HepG2 (cell line): Measurements from ENCODE around the gene UGT1A3. TPM values are rescaled to one million over a fixed set of nuclear protein-coding genes. Genes with fewer than 3 reads are reported as not detected.

Experiments used
- ARNTL ChIP-seq: sonication (generic); formaldehyde crosslinking; IDR thresholded peaks from 2 replicates; pipeline ENCODE4 v1.4.0; 2020; ENCODE audit warnings: mild to moderate bottlenecking, missing genetic modification reagents
- FOXO1 ChIP-seq: sonication (generic); formaldehyde crosslinking; IDR thresholded peaks from 2 replicates; pipeline ENCODE4 v1.4.0; 2020; ENCODE audit warnings: missing genetic modification reagents
- MIER2 ChIP-seq: IDR thresholded peaks from 2 replicates; pipeline ENCODE4 v1.6.1; 2016; ENCODE audit warnings: missing biosample characterization, missing genetic modification reagents
- MXD4 ChIP-seq: IDR thresholded peaks from 2 replicates; pipeline ENCODE4 v1.6.1; 2016; ENCODE audit warnings: mild to moderate bottlenecking, missing biosample characterization, missing genetic modification reagents
- NFKBIZ ChIP-seq: IDR thresholded peaks from 2 replicates; pipeline ENCODE4 v1.6.1; 2018; ENCODE audit warnings: missing genetic modification reagents, missing compliant biosample characterization
- SAP130 ChIP-seq: IDR thresholded peaks from 2 replicates; pipeline ENCODE4 v1.6.1; 2016; ENCODE audit warnings: low read depth
- SOX13 ChIP-seq, 3 experiments: fragments of 450-650 bp in 1 of 3; sonication (generic) in 1 of 3; formaldehyde crosslinking in 1 of 3; IDR thresholded peaks in 2 of 3; conservative IDR thresholded peaks in 1 of 3; 2 replicates each; pipeline versions ENCODE4 v1.5.0 to v1.6.1; 2016 to 2020; ENCODE audit warnings: antibody characterized with exemption in 1 of 3, mild to moderate bottlenecking in 1 of 3, missing compliant biosample characterization in 1 of 3, missing genetic modification reagents in 1 of 3, moderate library complexity in 1 of 3
- ZFX ChIP-seq: sonication (generic); formaldehyde crosslinking; IDR thresholded peaks from 2 replicates; pipeline ENCODE4 v1.4.0; 2020; ENCODE audit warnings: mild to moderate bottlenecking, low read depth, missing genetic modification reagents, moderate library complexity
- ZNF274 ChIP-seq: sonication (generic); formaldehyde crosslinking; IDR thresholded peaks from 2 replicates; pipeline ENCODE4 v1.5.1; 2020; ENCODE audit warnings: mild to moderate bottlenecking, missing genetic modification reagents
- ZNF317 ChIP-seq: sonication (generic); formaldehyde crosslinking; IDR thresholded peaks from 2 replicates; pipeline ENCODE4 v1.5.0; 2020; ENCODE audit warnings: mild to moderate bottlenecking, missing genetic modification reagents
- ZNF383 ChIP-seq: sonication (generic); formaldehyde crosslinking; IDR thresholded peaks from 2 replicates; pipeline ENCODE4 v1.4.0; 2020; ENCODE audit warnings: missing genetic modification reagents, mild to moderate bottlenecking, borderline replicate concordance
- ZNF556 ChIP-seq: sonication (generic); formaldehyde crosslinking; IDR thresholded peaks from 2 replicates; pipeline ENCODE4 v1.4.0; 2020; ENCODE audit warnings: mild to moderate bottlenecking, missing genetic modification reagents, borderline replicate concordance
- ZNF589 ChIP-seq: sonication (generic); formaldehyde crosslinking; conservative IDR thresholded peaks from 2 replicates; pipeline ENCODE4 v1.8.0; 2022; ENCODE audit warnings: mild to moderate bottlenecking, moderate library complexity, missing genetic modification reagents
- ZNF644 ChIP-seq: IDR thresholded peaks from 2 replicates; pipeline ENCODE4 v1.6.1; 2016; ENCODE audit warnings: low read depth
- ZNF768 ChIP-seq: sonication (generic); formaldehyde crosslinking; IDR thresholded peaks from 2 replicates; pipeline ENCODE4 v1.4.0; 2020; ENCODE audit warnings: missing genetic modification reagents
- polyA plus RNA-seq, 8 experiments: library from polyadenylated mRNA; depleted of rRNA in 3 of 8; stranded (reverse) in 7 of 8; unstranded in 1 of 8; fragments of >200 nt; fragmentation: Illumina TruSeq in 4 of 8; extraction: Trizol in 4 of 8; gene quantifications; 2 replicates each; pipeline versions ENCODE4 v1.2.1 to v1.2.3, GENCODE V29; 2011 to 2016; ENCODE audit warnings: low read depth in 4 of 8, missing spikeins in 1 of 8, mixed read lengths in 1 of 8; ENCODE audit not compliant: insufficient read depth in 1 of 8
- total RNA-seq, 5 experiments: library from RNA; depleted of rRNA; stranded (reverse); fragments of >200 nt; fragmentation: Illumina TruSeq; extraction: Trizol; gene quantifications; 2 replicates each; pipeline ENCODE4 v1.2.3, GENCODE V29; 2016; ENCODE audit warnings: low read depth in 1 of 5
- TF ChIP-seq, protein P1 (sequence below): sonication (generic); formaldehyde crosslinking; IDR thresholded peaks from 2 replicates; pipeline ENCODE4 v1.4.0; 2020; ENCODE audit warnings: low read depth, missing genetic modification reagents
- TF ChIP-seq, protein P2 (sequence below): sonication (generic); formaldehyde crosslinking; IDR thresholded peaks from 2 replicates; pipeline ENCODE4 v1.8.0; 2022; ENCODE audit warnings: missing genetic modification reagents, mild to moderate bottlenecking, borderline replicate concordance
- TF ChIP-seq, protein P3 (sequence below): sonication (generic); formaldehyde crosslinking; IDR thresholded peaks from 2 replicates; pipeline ENCODE4 v1.4.0; 2020; ENCODE audit warnings: missing genetic modification reagents, borderline replicate concordance

The UGT1A3 gene
- total and polyA plus RNA-seq, 2 of the 13 experiments (the other 11 are each of a cell fraction or from before 2014, with no cell fraction given), result not detected

DNA sequence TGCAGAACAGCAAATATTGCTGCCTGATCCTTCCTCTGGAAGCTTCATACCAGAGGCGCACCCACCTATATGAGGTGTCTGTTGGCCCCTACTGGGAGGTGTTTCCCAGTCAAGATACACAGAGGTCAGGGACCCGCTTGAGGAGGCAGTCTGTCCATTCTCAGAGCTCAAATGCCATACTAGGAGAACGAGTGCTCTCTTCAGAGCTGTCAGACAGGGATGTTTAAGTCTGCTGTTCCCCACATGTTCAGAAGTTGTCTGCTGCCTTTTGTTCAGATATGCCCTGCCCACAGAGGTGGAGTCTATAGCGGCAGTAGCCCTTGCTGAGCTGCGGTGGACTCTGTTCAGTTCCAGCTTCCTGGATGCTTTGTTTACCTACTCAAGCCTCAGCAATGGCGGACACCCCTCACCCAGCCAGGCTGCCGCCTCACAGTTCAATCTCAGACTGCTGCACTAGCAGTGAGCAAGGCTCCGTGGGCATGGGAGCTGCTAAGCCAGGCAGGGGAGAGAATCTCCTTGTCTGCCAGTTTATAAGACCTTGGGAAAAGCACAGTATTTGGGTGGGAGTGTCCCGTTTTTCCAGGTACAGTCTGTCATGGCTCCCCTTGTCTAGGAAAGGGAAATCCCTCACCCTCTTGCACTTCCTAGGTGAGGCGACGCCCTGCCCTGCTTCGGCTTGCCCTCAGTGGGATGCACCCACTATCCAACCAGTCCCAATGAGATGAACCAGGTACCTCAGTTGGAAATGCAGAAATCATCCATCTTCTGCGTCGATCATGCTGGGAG is 8.2 kb downstream of the UGT1A3 start (continued):
- TF ChIP-seq, protein P1, sequence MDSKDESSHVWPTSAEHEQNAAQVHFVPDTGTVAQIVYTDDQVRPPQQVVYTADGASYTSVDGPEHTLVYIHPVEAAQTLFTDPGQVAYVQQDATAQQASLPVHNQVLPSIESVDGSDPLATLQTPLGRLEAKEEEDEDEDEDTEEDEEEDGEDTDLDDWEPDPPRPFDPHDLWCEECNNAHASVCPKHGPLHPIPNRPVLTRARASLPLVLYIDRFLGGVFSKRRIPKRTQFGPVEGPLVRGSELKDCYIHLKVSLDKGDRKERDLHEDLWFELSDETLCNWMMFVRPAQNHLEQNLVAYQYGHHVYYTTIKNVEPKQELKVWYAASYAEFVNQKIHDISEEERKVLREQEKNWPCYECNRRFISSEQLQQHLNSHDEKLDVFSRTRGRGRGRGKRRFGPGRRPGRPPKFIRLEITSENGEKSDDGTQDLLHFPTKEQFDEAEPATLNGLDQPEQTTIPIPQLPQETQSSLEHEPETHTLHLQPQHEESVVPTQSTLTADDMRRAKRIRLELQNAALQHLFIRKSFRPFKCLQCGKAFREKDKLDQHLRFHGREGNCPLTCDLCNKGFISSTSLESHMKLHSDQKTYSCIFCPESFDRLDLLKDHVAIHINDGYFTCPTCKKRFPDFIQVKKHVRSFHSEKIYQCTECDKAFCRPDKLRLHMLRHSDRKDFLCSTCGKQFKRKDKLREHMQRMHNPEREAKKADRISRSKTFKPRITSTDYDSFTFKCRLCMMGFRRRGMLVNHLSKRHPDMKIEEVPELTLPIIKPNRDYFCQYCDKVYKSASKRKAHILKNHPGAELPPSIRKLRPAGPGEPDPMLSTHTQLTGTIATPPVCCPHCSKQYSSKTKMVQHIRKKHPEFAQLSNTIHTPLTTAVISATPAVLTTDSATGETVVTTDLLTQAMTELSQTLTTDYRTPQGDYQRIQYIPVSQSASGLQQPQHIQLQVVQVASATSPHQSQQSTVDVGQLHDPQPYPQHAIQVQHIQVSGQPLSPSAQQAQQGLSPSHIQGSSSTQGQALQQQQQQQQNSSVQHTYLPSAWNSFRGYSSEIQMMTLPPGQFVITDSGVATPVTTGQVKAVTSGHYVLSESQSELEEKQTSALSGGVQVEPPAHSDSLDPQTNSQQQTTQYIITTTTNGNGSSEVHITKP (CRISPR knock-in tag), result peak; percentile 52; the same call in 1 of the 2 replicates
- TF ChIP-seq ZNF383 (CRISPR knock-in tag) (0 out of 2 replicates have a peak, but pooled peaks have one; percentile 17), SOX13 (IDR thresholded peaks at IDR 0.05) (peak; percentile 47; the same call in 1 of the 2 replicates), SOX13 (CRISPR knock-in tag; conservative IDR thresholded peaks at IDR 0.05 in 1 of 2, IDR thresholded peaks at IDR 0.05 in 1 of 2) (peak in 1 of 2 experiments; percentile 65; a peak in 2 of 4 replicates), ZNF589 (CRISPR knock-in tag) (peak; percentile 58; the same call in 1 of the 2 replicates), ZNF317 (CRISPR knock-in tag) (peak; percentile 28; the same call in 1 of the 2 replicates), ZNF644 (CRISPR knock-in tag) (peak; percentile 81), ZNF274 (CRISPR knock-in tag) (peak; percentile 68; the same call in 1 of the 2 replicates), ZNF556 (CRISPR knock-in tag) (peak; percentile 81), FOXO1 (CRISPR knock-in tag) (peak; percentile 19; the same call in 1 of the 2 replicates), ARNTL (CRISPR knock-in tag) (peak; percentile 62; the same call in 1 of the 2 replicates), SAP130 (CRISPR knock-in tag) (peak; percentile 83), MIER2 (CRISPR knock-in tag) (0 out of 2 replicates have a peak, but pooled peaks have one; percentile 29), ZFX (CRISPR knock-in tag) (peak; percentile 45; the same call in 1 of the 2 replicates), ZNF768 (peak; percentile 73; the same call in 1 of the 2 replicates), NFKBIZ (CRISPR knock-in tag) (0 out of 2 replicates have a peak, but pooled peaks have one; percentile 60), MXD4 (CRISPR knock-in tag) (peak; percentile 38; the same call in 1 of the 2 replicates)
- TF ChIP-seq, protein P2, sequence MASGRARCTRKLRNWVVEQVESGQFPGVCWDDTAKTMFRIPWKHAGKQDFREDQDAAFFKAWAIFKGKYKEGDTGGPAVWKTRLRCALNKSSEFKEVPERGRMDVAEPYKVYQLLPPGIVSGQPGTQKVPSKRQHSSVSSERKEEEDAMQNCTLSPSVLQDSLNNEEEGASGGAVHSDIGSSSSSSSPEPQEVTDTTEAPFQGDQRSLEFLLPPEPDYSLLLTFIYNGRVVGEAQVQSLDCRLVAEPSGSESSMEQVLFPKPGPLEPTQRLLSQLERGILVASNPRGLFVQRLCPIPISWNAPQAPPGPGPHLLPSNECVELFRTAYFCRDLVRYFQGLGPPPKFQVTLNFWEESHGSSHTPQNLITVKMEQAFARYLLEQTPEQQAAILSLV (CRISPR knock-in tag), result peak; percentile 28; the same call in 1 of the 2 replicates
- TF ChIP-seq, protein P3, sequence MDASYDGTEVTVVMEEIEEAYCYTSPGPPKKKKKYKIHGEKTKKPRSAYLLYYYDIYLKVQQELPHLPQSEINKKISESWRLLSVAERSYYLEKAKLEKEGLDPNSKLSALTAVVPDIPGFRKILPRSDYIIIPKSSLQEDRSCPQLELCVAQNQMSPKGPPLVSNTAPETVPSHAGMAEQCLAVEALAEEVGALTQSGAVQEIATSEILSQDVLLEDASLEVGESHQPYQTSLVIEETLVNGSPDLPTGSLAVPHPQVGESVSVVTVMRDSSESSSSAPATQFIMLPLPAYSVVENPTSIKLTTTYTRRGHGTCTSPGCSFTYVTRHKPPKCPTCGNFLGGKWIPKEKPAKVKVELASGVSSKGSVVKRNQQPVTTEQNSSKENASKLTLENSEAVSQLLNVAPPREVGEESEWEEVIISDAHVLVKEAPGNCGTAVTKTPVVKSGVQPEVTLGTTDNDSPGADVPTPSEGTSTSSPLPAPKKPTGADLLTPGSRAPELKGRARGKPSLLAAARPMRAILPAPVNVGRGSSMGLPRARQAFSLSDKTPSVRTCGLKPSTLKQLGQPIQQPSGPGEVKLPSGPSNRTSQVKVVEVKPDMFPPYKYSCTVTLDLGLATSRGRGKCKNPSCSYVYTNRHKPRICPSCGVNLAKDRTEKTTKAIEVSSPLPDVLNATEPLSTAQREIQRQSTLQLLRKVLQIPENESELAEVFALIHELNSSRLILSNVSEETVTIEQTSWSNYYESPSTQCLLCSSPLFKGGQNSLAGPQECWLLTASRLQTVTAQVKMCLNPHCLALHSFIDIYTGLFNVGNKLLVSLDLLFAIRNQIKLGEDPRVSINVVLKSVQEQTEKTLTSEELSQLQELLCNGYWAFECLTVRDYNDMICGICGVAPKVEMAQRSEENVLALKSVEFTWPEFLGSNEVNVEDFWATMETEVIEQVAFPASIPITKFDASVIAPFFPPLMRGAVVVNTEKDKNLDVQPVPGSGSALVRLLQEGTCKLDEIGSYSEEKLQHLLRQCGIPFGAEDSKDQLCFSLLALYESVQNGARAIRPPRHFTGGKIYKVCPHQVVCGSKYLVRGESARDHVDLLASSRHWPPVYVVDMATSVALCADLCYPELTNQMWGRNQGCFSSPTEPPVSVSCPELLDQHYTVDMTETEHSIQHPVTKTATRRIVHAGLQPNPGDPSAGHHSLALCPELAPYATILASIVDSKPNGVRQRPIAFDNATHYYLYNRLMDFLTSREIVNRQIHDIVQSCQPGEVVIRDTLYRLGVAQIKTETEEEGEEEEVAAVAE (CRISPR knock-in tag), result peak; percentile 11; the same call in 1 of the 2 replicates
